Body of pancreas (tissue), 4 donors: ENCODE measurements around the gene BIRC2. TPM values are rescaled to one million over a fixed set of nuclear protein-coding genes. Genes with fewer than 3 reads are reported as not detected.
"Not testable (repeated sequence)": the region's sequence is repeated elsewhere in the genome, so short reads cannot be mapped to it uniquely, and the experiment has no call there.

ENCODE experiments used
- ATAC-seq: fragments of 150-250 bp; one replicate; pipeline ENCODE4 v1.9.1; 2016
- DNase-seq, 4 donors: peaks; one replicate each; pipeline ENCODE4 v3.0.0-alpha.2; 2019
- H3K27ac ChIP-seq, 4 donors: fragments of 200-600 bp; sonication (generic); 1 replicate in 3 of 4; 2 replicates in 1 of 4; pipeline versions ENCODE4 v1.5.1 to v1.6.1; 2016 to 2019; ENCODE audit warnings: mild to moderate bottlenecking in 1 of 4, mixed read lengths in 1 of 4, moderate library complexity in 1 of 4
- H3K27me3 ChIP-seq, 2 donors: fragments of 200-600 bp; sonication (generic); one replicate each; pipeline ENCODE4 v1.6.0; 2016; ENCODE audit warnings: mild to moderate bottlenecking in 1 of 2
- H3K36me3 ChIP-seq, 2 donors: fragments of 200-600 bp; sonication (generic); replicated peaks in 1 of 2; 2 replicates each; pipeline ENCODE4 v1.5.1; 2016; ENCODE audit warnings: low read depth in 2 of 2; ENCODE audit not compliant: insufficient read depth in 1 of 2
- H3K4me1 ChIP-seq: fragments of 200-600 bp; sonication (generic); one replicate; pipeline ENCODE4 v1.6.0; 2016
- H3K4me3 ChIP-seq, 2 donors: fragments of 200-600 bp; sonication (generic); 1 replicate in 1 of 2; 2 replicates in 1 of 2; pipeline ENCODE4 v1.5.1; 2016 to 2019
- H3K9me3 ChIP-seq, 3 donors: fragments of 200-600 bp; sonication (generic); 1 replicate in 2 of 3; 2 replicates in 1 of 3; pipeline ENCODE4 v1.5.1; 2016
- CTCF ChIP-seq, 7 experiments: fragments of 450-650 bp in 4 of 7; fragments of 200-600 bp in 3 of 7; sonication (generic) in 3 of 7; IDR thresholded peaks; one replicate each; pipeline ENCODE4 v1.5.1; 2016 to 2019; ENCODE audit warnings: antibody characterized with exemption in 7 of 7
- POLR2A ChIP-seq, 3 donors: fragments of 450-650 bp; IDR thresholded peaks; one replicate each; pipeline ENCODE4 v1.6.1; 2016; ENCODE audit warnings: antibody characterized with exemption in 3 of 3, mild to moderate bottlenecking in 2 of 3
- WGBS, 2 donors: methylation state at CpG; one replicate each; pipeline ENCODE4 v1.1.5; 2017; 5-methylcytosine and 5-hydroxymethylcytosine counted together
- intact Hi-C: fragments of 100-400 bp; cut with DNase I; formaldehyde crosslinking; loops from one replicate; pipeline ENCODE4 v1.15.1; 2023
- total RNA-seq, 2 donors: library from RNA; depleted of rRNA; stranded (reverse); fragments of >200 nt; gene quantifications; one replicate each; pipeline ENCODE4 v1.1.0, GENCODE V29; 2016

BIRC2 gene
- total RNA-seq, 2 donors from 2014 or later, result 46.5 to 53.2 TPM

DNA sequence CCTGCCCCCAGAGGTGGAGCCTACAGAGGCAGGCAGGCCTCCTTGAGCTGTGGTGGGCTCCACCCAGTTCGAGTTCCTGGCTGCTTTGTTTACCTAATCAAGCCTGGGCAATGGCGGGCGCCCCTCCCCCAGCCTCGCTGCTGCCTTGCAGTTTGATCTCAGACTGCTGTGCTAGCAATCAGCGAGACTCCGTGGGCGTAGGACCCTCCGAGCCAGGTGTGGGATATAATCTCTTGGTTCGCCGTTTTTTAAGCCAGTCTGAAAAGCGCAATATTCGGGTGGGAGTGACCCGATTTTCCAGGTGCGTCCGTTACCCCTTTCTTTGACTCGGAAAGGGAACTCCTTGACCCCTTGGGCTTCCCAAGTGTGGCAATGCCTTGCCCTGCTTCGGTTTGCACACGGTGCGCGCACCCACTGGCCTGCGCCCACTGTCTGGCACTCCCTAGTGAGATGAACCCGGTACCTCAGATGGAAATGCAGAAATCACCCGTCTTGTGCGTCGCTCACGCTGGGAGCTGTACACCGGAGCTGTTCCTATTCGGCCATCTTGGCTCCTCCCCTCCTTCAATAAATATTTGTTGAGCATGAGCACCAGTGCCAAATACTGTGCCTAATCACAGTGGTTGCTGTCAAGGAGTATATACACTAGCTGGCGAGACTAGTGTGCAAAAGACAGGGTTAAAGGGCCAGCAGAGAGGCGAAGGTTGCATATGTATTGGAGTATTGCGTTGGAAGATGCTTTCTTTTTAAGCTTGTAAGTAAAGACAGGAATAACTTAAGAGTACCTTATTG, 27.8 kb downstream of the BIRC2 start:
- peaks cover 0 to 10% of the 10 kb centered on the region in 2 donors for H3K36me3 ChIP-seq
- WGBS, 2 donors, result 42 to 70% methylated on average over 16 to 31 of the region's 31 CpGs
- H3K9me3 ChIP-seq, H3K4me3 ChIP-seq, H3K27me3 ChIP-seq, intact Hi-C loops: not testable (repeated sequence)
- peak overlapping the region; percentile 30 to 77 (median 62) for H3K27ac ChIP-seq
- ATAC-seq (peak; percentile 99), DNase-seq (peak; percentile 59 to 83 (median 77))
- TF ChIP-seq POLR2A (IDR thresholded peaks at IDR 0.05), result peak in 2 of 3 donors; percentile 38 to 46
- peaks cover 18% of the 10 kb centered on the region for H3K4me1 ChIP-seq

DNA sequence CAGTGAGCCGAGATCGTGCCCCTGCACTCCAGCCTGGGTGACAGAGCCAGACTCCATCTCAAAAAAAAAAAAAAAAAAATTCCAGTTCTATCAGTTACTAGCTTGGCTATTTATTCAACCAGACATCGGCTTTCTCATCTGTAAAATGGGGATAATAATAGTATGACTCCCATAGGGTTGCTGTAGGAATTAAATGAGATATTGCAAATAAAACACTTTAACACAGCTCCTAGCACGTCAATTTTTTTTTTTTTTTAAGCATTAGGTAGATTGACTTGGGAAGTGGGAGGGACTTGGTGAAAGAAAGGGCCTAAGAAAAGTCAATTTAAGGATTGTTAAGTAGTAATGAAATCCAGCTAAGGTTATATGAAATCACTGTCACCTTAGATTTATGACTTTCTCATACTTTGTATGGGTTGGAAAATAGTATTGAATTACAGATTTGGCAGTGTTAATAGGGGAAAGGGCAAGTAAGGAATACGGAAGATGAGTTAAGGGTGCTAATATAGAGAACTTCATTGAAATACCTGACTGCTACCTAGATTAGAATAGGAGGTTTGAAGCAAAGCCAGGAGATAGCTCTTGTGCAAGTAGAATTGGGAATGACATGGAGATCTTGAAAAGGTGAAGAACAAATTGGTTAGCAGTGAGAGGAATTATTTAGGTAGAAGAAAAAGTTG, 28.8 kb downstream of the BIRC2 start:
- no peak for DNase-seq
- no peak for TF ChIP-seq POLR2A (IDR thresholded peaks at IDR 0.05)
- no peak for TF ChIP-seq CTCF (IDR thresholded peaks at IDR 0.05)
- H3K27ac ChIP-seq, result no peak overlapping the region
- H3K4me1 ChIP-seq, result peaks cover 18% of the 10 kb centered on the region
- no peaks in the 10 kb centered on the region for H3K9me3 ChIP-seq
- no peak overlapping the region for H3K4me3 ChIP-seq
- intact Hi-C loops, result no loop called here
- no peak for ATAC-seq
- no peaks in the 10 kb centered on the region for H3K27me3 ChIP-seq
- WGBS, 2 donors, result 52 to 56% methylated on average over 5 of the region's 5 CpGs
- H3K36me3 ChIP-seq, result peaks cover 6 to 10% of the 10 kb centered on the region in 2 donors

GRCh38 chr11:102377891-102378290, 30.9 kb downstream of the BIRC2 start:
- H3K36me3 ChIP-seq, result peaks cover 7 to 10% of the 10 kb centered on the region in 2 donors
- 66 to 73% methylated on average over 2 of the region's 2 CpGs for WGBS, 2 donors

GRCh38 chr11:102378818-102379217, 31.8 kb downstream of the BIRC2 start:
- no peak for DNase-seq
- H3K27me3 ChIP-seq, result no peaks in the 10 kb centered on the region
- no peak overlapping the region for H3K4me3 ChIP-seq
- no peak for ATAC-seq
- no peaks in the 10 kb centered on the region for H3K9me3 ChIP-seq
- intact Hi-C loops, result no loop called here
- H3K27ac ChIP-seq, result no peak overlapping the region
- peaks cover 7 to 10% of the 10 kb centered on the region in 2 donors for H3K36me3 ChIP-seq
- H3K4me1 ChIP-seq, result peaks cover 21% of the 10 kb centered on the region
- TF ChIP-seq CTCF (IDR thresholded peaks at IDR 0.05) (no peak), POLR2A (IDR thresholded peaks at IDR 0.05) (no peak)

More at GRCh38 chr11:102377891-102378290, 30.9 kb downstream of the BIRC2 start:
- TF ChIP-seq CTCF (IDR thresholded peaks at IDR 0.05) (no peak), POLR2A (IDR thresholded peaks at IDR 0.05) (no peak)
- DNase-seq (no peak), ATAC-seq (no peak)
- Histone ChIP-seq H3K9me3 (no peaks in the 10 kb centered on the region), H3K27ac (no peak overlapping the region), H3K4me3 (no peak overlapping the region), H3K27me3 (no peaks in the 10 kb centered on the region), H3K4me1 (peaks cover 18% of the 10 kb centered on the region)
- intact Hi-C loops, result no loop called here

DNA sequence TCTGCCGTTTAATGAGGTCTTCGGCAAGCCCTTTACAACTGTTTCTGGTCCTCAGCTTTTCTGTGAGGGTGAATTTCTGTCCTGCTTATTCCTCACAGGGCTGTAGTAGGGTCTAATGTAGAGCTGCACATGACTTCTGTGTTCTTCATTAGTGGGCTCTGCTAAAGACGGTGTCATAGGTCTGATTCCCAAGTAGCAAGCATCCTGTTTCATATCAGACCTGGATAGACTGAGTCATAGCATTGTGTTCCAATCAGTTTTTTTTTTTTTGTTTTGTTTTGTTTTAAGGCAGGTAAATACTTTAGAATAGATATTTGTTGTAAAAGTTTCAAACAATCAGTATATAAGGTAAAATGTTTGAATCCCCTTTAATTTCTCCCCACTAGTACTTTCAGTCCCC, 35.4 kb downstream of the BIRC2 start:
- Histone ChIP-seq H3K36me3 (peaks cover 7 to 10% of the 10 kb centered on the region in 2 donors), H3K27me3 (no peaks in the 10 kb centered on the region), H3K9me3 (no peaks in the 10 kb centered on the region), H3K4me3 (no peak overlapping the region), H3K4me1 (peaks cover 5% of the 10 kb centered on the region), H3K27ac (no peak overlapping the region)
- intact Hi-C loops, result no loop called here
- DNase-seq (no peak), ATAC-seq (no peak)
- TF ChIP-seq CTCF (IDR thresholded peaks at IDR 0.05) (no peak), POLR2A (IDR thresholded peaks at IDR 0.05) (no peak)
- WGBS, 2 donors, result 81 to 88% methylated on average over 3 of the region's 3 CpGs
